HepG2 (cell line): ENCODE data around the gene UBE3B.

Experiments
- POLR2A ChIP-seq, 2 experiments: IDR thresholded peaks; 2 replicates each; pipeline ENCODE4 v1.6.1; 2011; ENCODE audit warnings: low read depth in 2 of 2, low read length in 2 of 2, mild to moderate bottlenecking in 1 of 2, moderate library complexity in 1 of 2; ENCODE audit not compliant: insufficient read depth in 1 of 2
- ZNF143 ChIP-seq: sonication (generic); formaldehyde crosslinking; IDR thresholded peaks from 2 replicates; pipeline ENCODE4 v1.4.0; 2020; ENCODE audit warnings: missing genetic modification reagents

- TF ChIP-seq ZNF143 (CRISPR knock-in tag) (no peak), POLR2A (IDR thresholded peaks at IDR 0.05; ENCODE audit: insufficient read depth in 1 of 2, low read depth in 2 of 2, low read length in 2 of 2) (no peak)
Observed at GRCh38 chr12:109566424-109566823, 89.0 kb downstream of the UBE3B start.
